Limb (tissue), 2 donors: ENCODE results near the gene FLACC1.
"Not testable (repeated sequence)": the region's sequence is repeated elsewhere in the genome, so short reads cannot be mapped to it uniquely, and the experiment has no call there.

Experiments
- DNase-seq, 2 donors: peaks; one replicate each; pipeline ENCODE4 v3.0.0-alpha.2; 2016; ENCODE audit errors: extremely low spot score in 2 of 2

The FLACC1 gene

GRCh38 chr2:201255408-201256033 lies 101.6 kb downstream of the FLACC1 start:
- no peak for DNase-seq

DNA sequence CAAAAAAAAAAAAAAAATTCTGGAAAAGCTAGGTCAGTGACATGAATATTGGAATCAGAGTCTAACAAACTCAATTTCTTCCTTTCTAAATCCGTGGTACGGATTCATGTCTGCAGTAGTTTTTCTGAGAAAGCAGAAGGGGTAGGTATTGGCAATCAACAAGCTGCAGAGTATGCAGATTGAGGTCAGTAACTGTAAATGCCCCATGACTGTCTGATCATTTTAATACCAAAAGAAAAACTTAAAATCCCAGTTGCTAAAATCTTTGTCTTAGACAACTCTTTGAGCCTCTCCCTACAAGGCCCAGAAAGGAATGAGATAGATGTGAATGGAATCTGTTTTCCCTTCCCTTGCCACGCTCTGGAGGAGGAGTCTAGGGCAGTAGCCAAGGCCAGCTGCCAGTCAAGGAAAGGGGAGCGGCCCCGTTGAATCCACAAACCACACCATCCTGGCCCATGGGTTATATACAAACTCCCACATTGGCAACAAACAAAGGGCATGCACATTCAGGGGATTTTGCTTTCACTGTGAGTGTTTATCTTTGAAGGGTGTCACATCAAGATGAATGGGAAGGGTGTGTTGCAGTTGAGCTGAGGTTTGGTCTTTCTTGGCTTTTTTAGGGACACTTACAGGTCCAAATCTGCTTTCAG lies 102.9 kb downstream of the FLACC1 start:
- no peak for DNase-seq

GRCh38 chr2:201250741-201251140 lies 106.4 kb downstream of the FLACC1 start:
- DNase-seq, result no peak

DNA sequence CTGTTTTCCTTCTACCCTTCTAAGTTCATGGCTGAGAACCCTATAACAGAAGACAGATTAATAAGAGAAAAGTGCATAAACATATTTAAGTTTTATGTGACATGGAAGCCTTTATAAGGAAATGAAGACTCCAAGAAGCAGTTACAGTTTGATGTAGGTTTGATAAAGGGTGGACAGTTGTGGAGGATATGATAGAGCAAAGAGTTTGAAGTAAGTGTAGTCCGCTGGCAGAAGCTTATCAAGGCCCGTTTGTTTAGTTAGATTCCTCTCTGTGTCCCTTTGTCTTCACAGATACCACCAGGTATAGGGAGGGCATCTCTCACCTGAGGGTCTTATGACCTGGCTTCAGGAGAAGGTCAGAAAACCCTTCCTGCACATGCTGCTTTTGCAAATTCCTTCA lies 107.3 kb downstream of the FLACC1 start:
- no peak for DNase-seq

DNA sequence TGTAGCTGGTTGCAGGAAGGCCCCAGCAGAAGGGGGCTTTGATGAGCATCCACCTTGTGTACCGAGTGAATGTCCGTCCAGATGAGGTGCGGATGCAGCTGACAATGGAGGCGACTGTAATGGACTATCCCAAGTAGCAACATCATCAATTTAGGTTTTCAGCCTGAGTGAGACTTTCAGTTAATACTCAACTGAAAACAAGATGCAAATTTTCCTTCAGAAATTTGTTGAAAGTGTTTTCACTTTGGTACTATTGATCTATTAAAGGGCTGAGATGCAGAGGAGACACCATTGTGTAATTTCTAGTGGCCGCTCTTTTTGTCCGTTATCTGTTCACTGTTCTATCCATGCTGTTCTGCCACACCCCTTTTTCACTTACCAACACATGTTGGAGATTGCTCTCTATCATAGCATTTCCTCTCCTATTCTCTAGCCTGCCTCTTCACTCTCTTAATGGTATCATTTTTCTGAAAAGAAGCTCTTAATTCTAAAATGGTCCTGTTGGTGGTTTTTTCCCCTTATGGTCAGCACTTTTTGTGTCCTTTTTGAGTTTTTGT lies 108.8 kb downstream of the FLACC1 start:
- DNase-seq, result no peak

DNA sequence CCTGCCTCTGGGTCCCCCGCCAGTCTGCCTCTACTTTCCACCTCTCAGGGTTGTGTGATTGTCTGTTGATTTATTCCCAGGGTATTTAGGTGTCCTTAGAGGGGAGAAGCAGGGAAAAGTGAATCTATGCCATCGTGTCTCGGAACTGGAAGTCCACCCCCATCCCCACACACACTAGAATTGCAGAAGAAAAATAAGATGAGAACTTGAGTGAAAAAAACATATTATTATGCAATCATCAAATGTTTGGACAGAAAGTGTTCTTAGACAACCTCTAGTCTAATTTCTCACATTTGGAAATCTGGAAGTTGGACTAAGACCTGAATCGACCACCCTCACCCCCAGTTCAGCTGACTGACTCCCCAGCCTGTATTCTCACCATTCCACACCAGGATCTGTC lies 110.9 kb downstream of the FLACC1 start:
- DNase-seq, result no peak

GRCh38 chr2:201244829-201245228 lies 112.3 kb downstream of the FLACC1 start:
- DNase-seq, result no peak

- no peak for DNase-seq
These were observed 114.4 kb downstream of the FLACC1 start for GRCh38 chr2:201242571-201243277.

GRCh38 chr2:201239167-201239935 lies 117.8 kb downstream of the FLACC1 start:
- DNase-seq, result not testable (repeated sequence)
